Transverse colon (tissue), 4 donors: ENCODE results near the gene RNF145. TPM values are rescaled to one million over a fixed set of nuclear protein-coding genes. Genes with fewer than 3 reads are reported as not detected.

ENCODE experiments used
- DNase-seq: peaks from one replicate; pipeline ENCODE4 v3.0.0-alpha.2; 2019
- H3K27ac ChIP-seq, 4 donors: fragments of 200-600 bp; sonication (generic); 2 replicates each; pipeline ENCODE4 v1.5.1; 2016 to 2018; ENCODE audit warnings: inconsistent platforms in 4 of 4
- H3K27me3 ChIP-seq: fragments of 200-600 bp; sonication (generic); 2 replicates; pipeline ENCODE4 v1.5.1; 2017; ENCODE audit warnings: inconsistent platforms
- H3K36me3 ChIP-seq, 4 donors: fragments of 200-600 bp; sonication (generic); 2 replicates each; pipeline ENCODE4 v1.5.1; 2017 to 2019; ENCODE audit warnings: inconsistent platforms in 4 of 4
- H3K4me1 ChIP-seq, 4 donors: fragments of 200-600 bp; sonication (generic); 2 replicates each; pipeline ENCODE4 v1.5.1; 2017 to 2020; ENCODE audit warnings: inconsistent platforms in 4 of 4
- H3K4me3 ChIP-seq, 4 donors: fragments of 200-600 bp; sonication (generic); 1 replicate in 1 of 4; 2 replicates in 3 of 4; pipeline versions ENCODE4 v1.5.1 to v1.6.1; 2017 to 2019; ENCODE audit warnings: inconsistent platforms in 4 of 4
- H3K9me3 ChIP-seq, 2 donors: fragments of 200-600 bp; sonication (generic); 2 replicates each; pipeline ENCODE4 v1.5.1; 2017 to 2019; ENCODE audit warnings: inconsistent platforms in 2 of 2
- EP300 ChIP-seq: sonication (generic); formaldehyde crosslinking; IDR thresholded peaks from one replicate; pipeline ENCODE4 v1.6.1; 2017; ENCODE audit warnings: antibody characterized with exemption, low read depth
- POLR2A ChIP-seq: fragments of 450-650 bp; IDR thresholded peaks from one replicate; pipeline ENCODE4 v1.6.1; 2016; ENCODE audit warnings: antibody characterized with exemption, mild to moderate bottlenecking, moderate library complexity
- POLR2AphosphoS5 ChIP-seq, 3 donors: sonication (generic); formaldehyde crosslinking; IDR thresholded peaks; one replicate each; pipeline ENCODE4 v1.6.1; 2016; ENCODE audit warnings: antibody characterized with exemption in 3 of 3
- WGBS, 2 donors: methylation state at CpG; one replicate each; pipeline ENCODE4 v1.1.5; 2018; ENCODE audit warnings: low coverage in 1 of 2; 5-methylcytosine and 5-hydroxymethylcytosine counted together
- in situ Hi-C, 4 donors: fragments of 200-750 bp; cut with MboI; loops; one replicate each; pipeline versions ENCODE4 v1.15.0 to v1.15.1; 2017; ENCODE audit warnings: low sequenced_read_pairs in 3 of 4, low pct_ligation_motif_present in 1 of 4, low pct_unique_long_range_greater_than_20kb in 1 of 4
- intact Hi-C: fragments of 100-400 bp; cut with DNase I; formaldehyde crosslinking; loops from one replicate; pipeline ENCODE4 v1.15.1; 2023; ENCODE audit warnings: low total_unique reads
- small RNA-seq, 4 donors: library from RNA; depleted of rRNA; stranded (forward); fragments of <200 nt; gene quantifications; one replicate each; pipeline ENCODE3, GENCODE V24; 2016
- total RNA-seq, 4 donors: library from RNA; depleted of rRNA; stranded (reverse); fragments of >200 nt; gene quantifications; one replicate each; pipeline ENCODE4 v1.1.0, GENCODE V29; 2016
- TF ChIP-seq, protein P1 (sequence below), 5 experiments: fragments of 200-600 bp in 3 of 5; fragments of 450-650 bp in 2 of 5; sonication (generic) in 3 of 5; IDR thresholded peaks; 1 replicate in 2 of 5; 2 replicates in 3 of 5; pipeline ENCODE4 v1.5.1; 2016 to 2017; ENCODE audit warnings: antibody characterized with exemption in 5 of 5, inconsistent platforms in 3 of 5, mild to moderate bottlenecking in 2 of 5, moderate library complexity in 1 of 5

Gene RNF145
- total RNA-seq, 4 donors from 2014 or later, result 11.5 to 59.4 (median 29.2) TPM

GRCh38 chr5:159113405-159113804, 95.9 kb downstream of the RNF145 start:
- no peaks in the 10 kb centered on the region for H3K9me3 ChIP-seq
- H3K36me3 ChIP-seq, result no peaks in the 10 kb centered on the region
- intact Hi-C loops, result no loop called here
- TF ChIP-seq POLR2A, result no peak
- TF ChIP-seq POLR2AphosphoS5 (IDR thresholded peaks at IDR 0.05), result no peak
- TF ChIP-seq, protein P1, sequence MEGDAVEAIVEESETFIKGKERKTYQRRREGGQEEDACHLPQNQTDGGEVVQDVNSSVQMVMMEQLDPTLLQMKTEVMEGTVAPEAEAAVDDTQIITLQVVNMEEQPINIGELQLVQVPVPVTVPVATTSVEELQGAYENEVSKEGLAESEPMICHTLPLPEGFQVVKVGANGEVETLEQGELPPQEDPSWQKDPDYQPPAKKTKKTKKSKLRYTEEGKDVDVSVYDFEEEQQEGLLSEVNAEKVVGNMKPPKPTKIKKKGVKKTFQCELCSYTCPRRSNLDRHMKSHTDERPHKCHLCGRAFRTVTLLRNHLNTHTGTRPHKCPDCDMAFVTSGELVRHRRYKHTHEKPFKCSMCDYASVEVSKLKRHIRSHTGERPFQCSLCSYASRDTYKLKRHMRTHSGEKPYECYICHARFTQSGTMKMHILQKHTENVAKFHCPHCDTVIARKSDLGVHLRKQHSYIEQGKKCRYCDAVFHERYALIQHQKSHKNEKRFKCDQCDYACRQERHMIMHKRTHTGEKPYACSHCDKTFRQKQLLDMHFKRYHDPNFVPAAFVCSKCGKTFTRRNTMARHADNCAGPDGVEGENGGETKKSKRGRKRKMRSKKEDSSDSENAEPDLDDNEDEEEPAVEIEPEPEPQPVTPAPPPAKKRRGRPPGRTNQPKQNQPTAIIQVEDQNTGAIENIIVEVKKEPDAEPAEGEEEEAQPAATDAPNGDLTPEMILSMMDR (IDR thresholded peaks at IDR 0.05), result no peak
- TF ChIP-seq EP300, result no peak
- in situ Hi-C loops, result loop anchor here (5.0 to 25.0 kb wide), 4 partner anchors 416 to 1026 kb away; no protein-coding TSS in a partner anchor
- H3K4me1 ChIP-seq, result no peaks in the 10 kb centered on the region
- no peak overlapping the region for H3K4me3 ChIP-seq
- no peak overlapping the region for H3K27ac ChIP-seq
- H3K27me3 ChIP-seq, result peaks cover 40% of the 10 kb centered on the region
- no peak for DNase-seq

GRCh38 chr5:159112436-159112835, 96.9 kb downstream of the RNF145 start:
- H3K4me3 ChIP-seq, result no peak overlapping the region
- no peaks in the 10 kb centered on the region for H3K4me1 ChIP-seq
- TF ChIP-seq EP300 (no peak), POLR2AphosphoS5 (IDR thresholded peaks at IDR 0.05) (no peak), POLR2A (no peak)
- TF ChIP-seq, protein P1 (IDR thresholded peaks at IDR 0.05), result no peak
- in situ Hi-C loops, result loop anchor here (5.0 to 25.0 kb wide), 4 partner anchors 415 to 1025 kb away; no protein-coding TSS in a partner anchor
- H3K27me3 ChIP-seq, result peaks cover 50% of the 10 kb centered on the region
- no peak overlapping the region for H3K27ac ChIP-seq
- no peak for DNase-seq
- WGBS, 2 donors, result 84 to 91% methylated on average over 2 of the region's 2 CpGs
- no peaks in the 10 kb centered on the region for H3K36me3 ChIP-seq
- no peaks in the 10 kb centered on the region for H3K9me3 ChIP-seq
- intact Hi-C loops, result no loop called here

Small RNA genes within 50 kb of the gene (small RNA-seq; reads per million reads assigned to genes)
- gene RF00263, result 0 reads per million in 4 donors

Other genes starting within 250 kb of the RNF145 start
- gene EBF1, start 109.6 kb downstream of the RNF145 start, total RNA-seq, result 10 to 100 TPM in 2 of 4 donors, 1 to 10 TPM in 2; 5.3 to 23.6 (median 10.1) TPM
- 10 to 100 TPM in 1 of 4 donors, 1 to 10 TPM in 3; 2.2 to 15.2 (median 8.8) TPM for gene UBLCP1, start 53.7 kb upstream of the RNF145 start, total RNA-seq
- gene IL12B, start 120.9 kb upstream of the RNF145 start, total RNA-seq, result not detected